B cell (primary cell): Measurements from ENCODE around the gene FAM53A. TPM values are rescaled to one million over a fixed set of nuclear protein-coding genes. Genes with fewer than 3 reads are reported as not detected.

Source experiments
- ATAC-seq: fragments of 200-7000 bp; cut with Tn5 transposase; one replicate; pipeline ENCODE4 v1.10.0; 2021; ENCODE audit warnings: low read depth, mild to moderate bottlenecking, moderate number of reproducible peaks, moderate library complexity
- CTCF ChIA-PET: fragments of 350-600 bp; sonication (Branson Sonifier 250); formaldehyde crosslinking; loops from one replicate; lab custom pipeline; 2021; ENCODE audit warnings: antibody characterized with exemption, inconsistent platforms; lab: Charles Lee
- POLR2A ChIA-PET: fragments of 350-600 bp; sonication (Branson Sonifier 250); formaldehyde crosslinking; loops from one replicate; lab custom pipeline; 2021; ENCODE audit warnings: antibody characterized with exemption; lab: Charles Lee
- DNase-seq: peaks from one replicate; pipeline ENCODE4 v3.0.0; 2013
- H2AFZ ChIP-seq: 2 replicates; pipeline ENCODE4 v1.6.1; 2012; ENCODE audit warnings: mild to moderate bottlenecking, low read depth, low read length; ENCODE audit not compliant: insufficient read depth, poor library complexity, severe bottlenecking
- H3K27ac ChIP-seq, 2 donors: 1 replicate in 1 of 2; 2 replicates in 1 of 2; pipeline ENCODE4 v1.5.1; 2012 to 2013; ENCODE audit warnings: low read length in 2 of 2, mild to moderate bottlenecking in 2 of 2, moderate library complexity in 1 of 2
- H3K27me3 ChIP-seq, 4 experiments: fragments of 200-600 bp in 1 of 4; sonication (generic) in 1 of 4; replicated peaks in 1 of 4; 1 replicate in 2 of 4; 2 replicates in 2 of 4; pipeline versions ENCODE4 v1.6.1 to v1.7.0; 2013 to 2016; ENCODE audit warnings: low read length in 3 of 4, mild to moderate bottlenecking in 2 of 4, mixed read lengths in 1 of 4, moderate library complexity in 1 of 4; ENCODE audit not compliant: insufficient read depth in 4 of 4, control insufficient read depth in 3 of 4; ENCODE audit errors: control extremely low read depth in 1 of 4
- H3K36me3 ChIP-seq, 2 experiments: replicated peaks in 1 of 2; 1 replicate in 1 of 2; 2 replicates in 1 of 2; pipeline versions ENCODE4 v1.6.1 to v1.7.1; 2013; ENCODE audit warnings: low read length in 1 of 2; ENCODE audit not compliant: insufficient read depth in 2 of 2, control insufficient read depth in 1 of 2; ENCODE audit errors: control extremely low read depth in 1 of 2, extremely low read depth in 1 of 2
- H3K4me1 ChIP-seq, 2 donors: fragments of 200-600 bp in 1 of 2; sonication (generic) in 1 of 2; 1 replicate in 1 of 2; 2 replicates in 1 of 2; pipeline versions ENCODE4 v1.5.1 to v1.6.1; 2013 to 2017; ENCODE audit warnings: low read length in 2 of 2; ENCODE audit not compliant: control insufficient read depth in 2 of 2, insufficient read depth in 2 of 2
- H3K4me2 ChIP-seq: replicated peaks from 2 replicates; pipeline ENCODE3; 2012; ENCODE audit warnings: mild to moderate bottlenecking, low read depth, low read length; ENCODE audit not compliant: poor library complexity, severe bottlenecking
- H3K4me3 ChIP-seq, 5 experiments: fragments of 200-600 bp in 1 of 5; sonication (generic) in 1 of 5; 1 replicate in 3 of 5; 2 replicates in 2 of 5; pipeline versions ENCODE4 v1.5.1 to v1.7.0; 2011 to 2016; ENCODE audit warnings: low read length in 4 of 5, mild to moderate bottlenecking in 4 of 5, low read depth in 2 of 5, control low read depth in 1 of 5, moderate library complexity in 1 of 5; ENCODE audit not compliant: insufficient read depth in 1 of 5; ENCODE audit errors: control extremely low read depth in 1 of 5, extremely low read depth in 1 of 5
- H3K79me2 ChIP-seq: fragments of 200-600 bp; sonication (generic); one replicate; pipeline ENCODE4 v1.6.0; 2016; ENCODE audit warnings: low read length; ENCODE audit not compliant: control insufficient read depth, insufficient read depth
- H3K9ac ChIP-seq: fragments of 200-600 bp; sonication (generic); 2 replicates; pipeline ENCODE4 v1.6.1; 2017; ENCODE audit warnings: mild to moderate bottlenecking, low read length, moderate library complexity
- H3K9me3 ChIP-seq, 3 donors: one replicate each; pipeline versions ENCODE4 v1.6.1 to v1.7.1; 2013; ENCODE audit warnings: low read length in 2 of 3; ENCODE audit not compliant: control insufficient read depth in 2 of 3, insufficient read depth in 1 of 3; ENCODE audit errors: control extremely low read depth in 1 of 3
- H4K20me1 ChIP-seq: 2 replicates; pipeline ENCODE4 v1.6.0; 2012; ENCODE audit warnings: mild to moderate bottlenecking, low read length; ENCODE audit not compliant: insufficient read depth, control insufficient read depth, poor library complexity, severe bottlenecking
- H3K27ac Mint-ChIP-seq: one replicate; pipeline ENCODE4 v1.8.0; 2021; ENCODE audit warnings: mixed read lengths
- H3K27me3 Mint-ChIP-seq: one replicate; pipeline ENCODE4 v1.8.0; 2021; ENCODE audit warnings: mixed read lengths
- H3K4me1 Mint-ChIP-seq: one replicate; pipeline ENCODE4 v1.8.0; 2021; ENCODE audit warnings: mixed read lengths
- H3K4me3 Mint-ChIP-seq: one replicate; pipeline ENCODE4 v1.8.0; 2021; ENCODE audit warnings: mixed read lengths
- H3K9me3 Mint-ChIP-seq: one replicate; pipeline ENCODE4 v1.8.0; 2022; ENCODE audit warnings: mixed read lengths; ENCODE audit not compliant: insufficient read depth
- EZH2 ChIP-seq: IDR thresholded peaks from 2 replicates; pipeline ENCODE4 v1.6.1; 2012; ENCODE audit warnings: borderline replicate concordance, low read depth, mild to moderate bottlenecking, moderate library complexity, low read length; ENCODE audit not compliant: insufficient read depth, poor library complexity, severe bottlenecking
- WGBS: methylation state at CpG from one replicate; pipeline ENCODE4 v1.1.5; 2013; ENCODE audit warnings: missing lambda C conversion rate; ENCODE audit not compliant: insufficient coverage; 5-methylcytosine and 5-hydroxymethylcytosine counted together
- intact Hi-C: fragments of 100-400 bp; cut with micrococcal nuclease; formaldehyde crosslinking; loops from one replicate; pipeline ENCODE4 v1.10.0; 2022
- polyA plus RNA-seq: library from polyadenylated mRNA; depleted of rRNA; stranded (reverse); fragments of >200 nt; gene quantifications from 2 replicates; pipeline ENCODE4 v1.2.3, GENCODE V29; 2012
- total RNA-seq, 2 donors: library from RNA; stranded (reverse); fragments of 120-200 nt in 1 of 2; gene quantifications; 1 replicate in 1 of 2; 2 replicates in 1 of 2; pipeline versions ENCODE4 v1.2.3 to v1.2.4, GENCODE V29; 2013 to 2022
- TF ChIP-seq, protein P1 (sequence below): fragments of 200-600 bp; IDR thresholded peaks from one replicate; pipeline ENCODE4 v1.8.0; 2022; ENCODE audit warnings: antibody characterized with exemption, mild to moderate bottlenecking

Gene FAM53A
- total and polyA plus RNA-seq, 2 donors (not counting 1 experiment from before 2014, with no cell fraction given), result 2.2 to 4.2 TPM

- Histone ChIP-seq H3K27me3 (no peaks in the 10 kb centered on the region), H3K9ac (no peak overlapping the region), H2AFZ (no peak overlapping the region), H4K20me1 (no peaks in the 10 kb centered on the region), H3K27ac (no peak overlapping the region), H3K4me3 (no peak overlapping the region), H3K4me2 (no peak overlapping the region), H3K9me3 (peaks cover 0 to 4% (median 0%) of the 10 kb centered on the region in 3 donors), H3K36me3 (no peaks in the 10 kb centered on the region), H3K79me2 (no peaks in the 10 kb centered on the region), H3K4me1 (no peaks in the 10 kb centered on the region)
- TF ChIP-seq, protein P1, sequence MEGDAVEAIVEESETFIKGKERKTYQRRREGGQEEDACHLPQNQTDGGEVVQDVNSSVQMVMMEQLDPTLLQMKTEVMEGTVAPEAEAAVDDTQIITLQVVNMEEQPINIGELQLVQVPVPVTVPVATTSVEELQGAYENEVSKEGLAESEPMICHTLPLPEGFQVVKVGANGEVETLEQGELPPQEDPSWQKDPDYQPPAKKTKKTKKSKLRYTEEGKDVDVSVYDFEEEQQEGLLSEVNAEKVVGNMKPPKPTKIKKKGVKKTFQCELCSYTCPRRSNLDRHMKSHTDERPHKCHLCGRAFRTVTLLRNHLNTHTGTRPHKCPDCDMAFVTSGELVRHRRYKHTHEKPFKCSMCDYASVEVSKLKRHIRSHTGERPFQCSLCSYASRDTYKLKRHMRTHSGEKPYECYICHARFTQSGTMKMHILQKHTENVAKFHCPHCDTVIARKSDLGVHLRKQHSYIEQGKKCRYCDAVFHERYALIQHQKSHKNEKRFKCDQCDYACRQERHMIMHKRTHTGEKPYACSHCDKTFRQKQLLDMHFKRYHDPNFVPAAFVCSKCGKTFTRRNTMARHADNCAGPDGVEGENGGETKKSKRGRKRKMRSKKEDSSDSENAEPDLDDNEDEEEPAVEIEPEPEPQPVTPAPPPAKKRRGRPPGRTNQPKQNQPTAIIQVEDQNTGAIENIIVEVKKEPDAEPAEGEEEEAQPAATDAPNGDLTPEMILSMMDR, result no peak
- no peak for TF ChIP-seq EZH2
- H3K27me3 Mint-ChIP-seq, result no peaks in the 10 kb centered on the region
- H3K4me1 Mint-ChIP-seq, result no peaks in the 10 kb centered on the region
- WGBS, result 90% methylated on average over 8 of the region's 10 CpGs
- POLR2A ChIA-PET, result no interaction called here
- no peak for ATAC-seq
- no peak for DNase-seq
- no peak overlapping the region for H3K27ac Mint-ChIP-seq
- no peak overlapping the region for H3K4me3 Mint-ChIP-seq
- intact Hi-C loops, result no loop called here
- H3K9me3 Mint-ChIP-seq, result no peaks in the 10 kb centered on the region
- CTCF ChIA-PET, result no interaction called here
These were observed 30.3 kb downstream of the FAM53A start for GRCh38 chr4:1653776-1654175.

DNA sequence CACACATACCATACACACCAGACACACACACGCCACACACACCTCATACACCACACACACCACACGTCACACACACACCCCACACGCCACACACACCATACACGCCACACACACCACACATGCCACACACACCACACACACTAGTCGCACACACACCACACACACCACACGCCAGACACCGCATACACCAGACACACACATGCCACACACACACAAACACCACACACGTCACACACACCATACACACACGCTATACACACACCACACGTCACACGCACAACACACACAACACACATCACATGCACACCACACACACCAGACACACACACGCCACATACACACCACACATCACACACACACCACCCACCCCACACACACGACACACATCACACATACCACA lies 32.0 kb downstream of the FAM53A start:
- intact Hi-C loops, result no loop called here
- Histone ChIP-seq H3K79me2 (no peaks in the 10 kb centered on the region), H3K36me3 (no peaks in the 10 kb centered on the region), H3K4me3 (no peak overlapping the region), H3K9ac (no peak overlapping the region), H3K27ac (no peak overlapping the region), H3K4me1 (no peaks in the 10 kb centered on the region), H3K4me2 (no peak overlapping the region), H4K20me1 (no peaks in the 10 kb centered on the region), H2AFZ (no peak overlapping the region), H3K27me3 (no peaks in the 10 kb centered on the region), H3K9me3 (peaks cover 0 to 4% (median 0%) of the 10 kb centered on the region in 3 donors)
- ATAC-seq, result no peak
- H3K27me3 Mint-ChIP-seq, result no peaks in the 10 kb centered on the region
- H3K4me3 Mint-ChIP-seq, result no peak overlapping the region
- WGBS, result 97% methylated on average over 13 of the region's 13 CpGs
- ChIA-PET POLR2A (no interaction called here), CTCF (no interaction called here)
- no peak for DNase-seq
- TF ChIP-seq, protein P1, result no peak
- no peak for TF ChIP-seq EZH2
- H3K27ac Mint-ChIP-seq, result no peak overlapping the region
- H3K4me1 Mint-ChIP-seq, result no peaks in the 10 kb centered on the region
- no peaks in the 10 kb centered on the region for H3K9me3 Mint-ChIP-seq
